Stimulated activated CD8-positive, alpha-beta memory T cell treated with anti-CD3 and anti-CD28 coated beads, Interleukin-12 subunit alpha, Interleukin-12 subunit beta, amount 100 ng/mL, for 4 hours (primary cell): ENCODE data around the gene SLCO3A1.
"Not testable (repeated sequence)": the region's sequence is repeated elsewhere in the genome, so short reads cannot be mapped to it uniquely, and the experiment has no call there.

Experiments
- DNase-seq: peaks from one replicate; pipeline ENCODE4 v3.0.0-alpha.2; 2020; ENCODE audit warnings: low read depth

The SLCO3A1 gene

DNA sequence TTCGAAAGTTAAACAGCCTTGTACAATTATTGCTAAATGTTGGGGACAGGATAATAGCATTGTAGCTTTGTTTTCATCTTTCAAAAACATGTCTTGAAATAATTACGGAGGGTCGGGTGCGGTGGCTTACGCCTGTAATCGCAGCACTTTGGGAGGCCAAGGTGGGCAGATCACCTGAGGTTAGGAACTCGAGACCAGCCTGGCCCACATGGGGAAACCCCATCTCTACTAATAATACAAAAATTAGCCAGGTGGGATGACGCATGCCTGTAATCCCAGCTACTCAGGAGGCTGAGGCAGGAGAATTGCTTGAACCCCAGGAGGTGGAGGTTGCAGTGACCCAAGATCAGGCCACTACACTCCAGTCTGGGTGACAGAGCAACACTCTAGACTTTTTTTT is 216.7 kb downstream of the SLCO3A1 start:
- not testable (repeated sequence) for DNase-seq

DNA sequence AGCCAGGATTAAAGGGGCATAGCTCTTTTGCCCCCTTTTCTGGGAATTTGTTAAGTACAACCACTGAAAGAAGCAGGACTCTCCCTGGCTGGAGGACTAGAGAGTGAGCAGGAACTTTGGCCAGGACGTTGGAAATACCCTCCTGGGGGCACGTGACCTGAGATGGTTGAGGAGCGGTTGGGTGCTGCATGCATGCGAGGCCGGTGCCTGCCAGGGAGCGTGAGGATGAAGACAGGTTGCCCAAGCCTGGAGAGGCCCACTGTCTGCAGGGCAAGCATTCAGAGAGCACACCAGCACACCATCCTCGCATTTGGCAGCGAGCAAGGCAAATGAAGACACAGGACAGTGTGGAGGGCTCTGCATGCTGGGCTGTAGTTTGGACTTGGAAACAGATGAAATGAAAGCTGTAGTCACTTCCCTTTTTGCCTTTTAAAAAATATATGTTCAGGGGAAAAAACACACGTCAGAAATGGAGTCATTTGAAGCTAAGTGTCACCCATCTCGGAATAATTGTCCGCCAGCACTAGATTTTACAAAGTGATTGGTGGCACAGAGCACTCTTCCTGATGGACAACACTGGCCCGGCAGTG is 217.6 kb downstream of the SLCO3A1 start:
- no peak for DNase-seq

DNA sequence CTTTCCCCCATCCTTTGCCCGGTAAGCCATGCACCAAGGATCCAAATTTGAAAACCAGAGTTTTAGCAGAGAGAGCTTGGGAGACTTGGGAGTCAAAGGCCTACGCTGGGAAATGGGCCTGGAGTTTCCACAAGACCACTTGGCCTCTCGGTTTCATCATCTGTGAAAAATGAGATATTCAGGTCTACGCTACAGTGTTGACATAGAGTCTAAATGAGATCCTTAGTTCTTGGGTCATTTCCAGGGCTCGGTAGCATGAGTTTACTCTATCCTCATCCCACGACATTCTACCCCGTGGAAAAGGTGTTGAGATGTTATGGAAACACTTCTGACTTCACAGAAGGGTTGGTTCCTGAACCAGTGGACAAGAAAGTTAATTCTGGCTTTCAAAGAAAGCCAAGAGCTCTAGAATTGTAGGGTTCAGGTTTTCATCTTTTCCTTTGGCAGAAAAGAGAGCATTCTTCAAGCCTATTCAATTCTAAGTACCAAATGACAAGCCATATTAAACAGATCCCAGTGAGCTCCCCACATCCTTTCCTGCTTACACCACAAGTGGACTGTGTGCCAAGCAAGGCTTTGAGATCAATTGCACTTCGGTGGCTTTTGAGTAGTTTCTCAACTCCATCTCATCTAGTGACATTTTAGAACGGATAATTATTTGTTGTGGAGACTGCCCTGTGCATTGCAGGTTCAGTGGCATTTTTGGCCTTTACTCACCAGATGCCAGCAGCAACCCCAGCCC is 219.7 kb downstream of the SLCO3A1 start:
- no peak for DNase-seq

DNA sequence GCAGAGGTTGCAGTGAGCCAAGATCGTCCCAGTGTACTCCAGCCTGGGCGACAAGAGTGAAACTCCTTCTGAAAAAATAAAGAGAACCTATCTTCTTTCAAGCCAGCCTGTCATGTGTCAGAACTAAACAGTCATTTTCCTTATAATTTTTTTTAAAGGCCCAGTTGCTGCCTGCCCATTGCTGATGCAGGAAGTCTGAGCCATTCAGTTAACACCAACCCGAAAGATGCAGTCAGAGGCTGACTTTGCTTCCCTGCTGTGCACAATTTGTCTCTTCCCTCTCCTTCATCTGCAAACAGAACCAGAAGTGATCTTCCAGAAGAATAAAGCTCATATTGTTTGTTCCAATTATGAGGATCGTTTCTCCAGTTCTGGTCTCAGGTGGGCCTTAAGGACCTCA is 220.6 kb downstream of the SLCO3A1 start:
- no peak for DNase-seq

DNA sequence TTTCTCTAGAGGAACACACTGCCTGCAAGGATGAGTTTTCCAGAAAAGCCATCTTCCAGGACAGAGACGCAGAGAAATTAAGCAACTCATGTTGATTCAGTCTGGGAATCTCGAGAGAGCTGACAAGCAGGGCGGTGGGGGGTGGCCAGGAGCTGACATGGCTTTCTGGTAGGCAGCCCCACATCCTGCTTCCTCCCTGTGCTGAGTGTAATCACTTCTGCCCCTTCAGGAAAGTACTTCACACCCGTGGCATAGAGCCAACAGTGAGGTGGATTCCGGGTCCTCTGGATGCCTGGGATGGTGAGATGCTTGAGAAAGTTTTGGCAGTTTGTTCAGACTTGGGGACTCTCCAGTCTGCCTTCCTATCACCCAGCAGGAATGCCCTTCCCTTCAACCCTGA is 221.1 kb downstream of the SLCO3A1 start:
- no peak for DNase-seq

DNA sequence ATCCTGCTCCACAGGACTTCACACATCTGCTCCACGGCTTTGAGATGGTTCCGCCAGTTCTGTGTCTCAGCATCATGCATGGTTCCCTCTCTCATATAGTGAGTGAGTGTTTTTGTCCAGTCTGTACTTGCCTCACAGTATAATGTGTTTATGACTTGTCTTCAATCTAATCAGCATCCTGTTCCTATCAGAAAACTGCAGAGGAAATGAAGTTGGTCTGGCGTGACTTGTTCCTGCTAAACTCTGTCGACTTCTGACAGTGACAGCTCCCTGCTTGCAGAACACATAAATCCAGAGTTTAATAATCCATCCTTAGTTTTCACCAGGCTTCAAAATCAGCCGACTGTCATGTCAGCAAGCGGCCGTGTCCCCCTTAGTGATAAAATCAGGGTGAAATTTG is 222.3 kb downstream of the SLCO3A1 start:
- DNase-seq = no peak

DNA sequence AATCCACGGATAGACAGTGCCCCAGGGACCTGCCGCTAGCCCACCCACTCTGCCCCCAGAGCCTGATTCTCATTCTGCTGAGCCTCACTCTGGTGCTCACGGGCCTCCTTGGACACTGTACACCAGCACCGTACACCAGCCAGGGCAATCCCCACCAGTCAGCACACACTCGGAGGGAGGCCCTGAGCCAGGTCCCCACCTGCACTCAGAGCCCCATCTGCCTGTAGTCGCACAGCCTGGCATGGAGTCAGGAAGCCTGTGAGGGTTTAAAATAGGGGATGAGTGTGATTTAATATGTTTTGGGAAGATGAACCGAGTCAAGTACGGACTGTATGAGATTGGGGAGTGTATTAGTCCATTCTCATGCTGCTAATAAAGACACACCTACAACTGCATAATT is 223.0 kb downstream of the SLCO3A1 start:
- no peak for DNase-seq

DNA sequence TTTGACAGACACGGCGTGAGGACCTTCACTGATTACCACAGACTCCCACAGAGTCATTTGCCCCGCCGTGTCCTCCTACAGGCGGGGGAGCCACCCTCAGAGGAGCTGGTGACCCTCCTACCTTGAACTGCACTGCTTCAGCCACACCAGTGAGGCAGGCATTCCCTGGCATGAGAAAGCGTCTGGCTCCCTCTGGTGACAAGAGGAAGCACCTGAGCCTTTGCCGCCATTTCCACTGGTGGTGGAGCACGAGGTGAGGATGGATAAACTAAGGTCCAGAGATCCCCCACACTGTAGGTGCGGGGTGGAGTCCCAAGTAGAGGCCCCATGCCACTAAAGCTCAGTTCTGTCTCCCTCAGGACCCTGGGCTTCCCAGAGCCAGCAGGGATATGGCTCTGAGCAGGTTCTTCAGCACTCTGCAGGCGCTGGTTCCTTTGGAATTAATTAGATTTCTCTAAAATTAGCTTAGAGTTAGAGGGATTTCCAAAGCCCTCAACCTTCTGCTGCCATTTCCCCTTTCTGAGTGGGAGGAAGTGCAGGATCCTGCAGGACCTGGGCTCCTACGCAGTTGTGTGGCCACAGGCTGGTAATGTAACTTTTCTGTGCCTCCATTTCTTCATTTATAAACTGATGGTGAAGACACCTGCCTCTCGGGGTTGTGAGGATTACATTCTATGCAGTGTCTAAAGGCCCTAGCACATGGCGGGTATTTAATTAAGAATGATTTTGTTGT is 224.0 kb downstream of the SLCO3A1 start:
- peak; percentile 17 for DNase-seq

DNA sequence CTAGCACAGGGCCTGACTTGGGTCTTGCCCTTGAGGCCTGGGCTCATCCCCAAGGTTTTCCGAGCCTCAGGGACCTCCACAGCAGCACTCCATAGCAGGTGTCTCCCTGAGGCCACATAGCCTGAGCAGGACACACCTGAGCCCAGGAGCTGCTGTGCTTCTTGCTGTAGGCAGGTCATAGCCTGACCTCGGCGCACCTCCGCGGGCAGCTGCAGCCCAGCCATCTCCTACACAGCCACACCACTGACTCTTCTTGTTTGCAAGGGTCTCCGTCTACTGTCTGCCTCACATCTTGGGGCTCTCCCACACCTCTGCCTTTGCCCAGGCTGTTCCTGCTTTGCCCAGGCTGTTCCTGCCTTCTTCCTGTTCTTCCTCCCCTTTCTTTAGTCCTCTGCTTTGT is 224.8 kb downstream of the SLCO3A1 start:
- no peak for DNase-seq

DNA sequence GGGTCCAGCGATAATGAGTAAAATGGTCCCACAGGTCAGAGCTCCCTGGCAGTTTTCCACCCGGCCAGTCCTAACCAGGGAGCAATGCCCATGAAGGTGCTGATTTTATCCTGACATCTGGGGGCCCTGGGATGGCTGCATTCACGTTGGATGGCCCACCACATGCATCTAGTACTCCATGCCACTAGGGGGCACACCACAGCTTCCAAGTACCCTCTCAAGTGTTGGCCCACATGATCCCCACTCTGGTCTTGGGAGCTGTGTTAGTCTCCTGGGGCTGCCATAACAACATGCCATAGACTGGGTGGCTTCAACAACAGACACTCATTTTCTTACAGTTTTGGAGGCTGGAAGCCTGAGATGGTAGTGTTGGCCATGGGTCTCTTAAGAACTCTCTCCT is 225.5 kb downstream of the SLCO3A1 start:
- no peak for DNase-seq

DNA sequence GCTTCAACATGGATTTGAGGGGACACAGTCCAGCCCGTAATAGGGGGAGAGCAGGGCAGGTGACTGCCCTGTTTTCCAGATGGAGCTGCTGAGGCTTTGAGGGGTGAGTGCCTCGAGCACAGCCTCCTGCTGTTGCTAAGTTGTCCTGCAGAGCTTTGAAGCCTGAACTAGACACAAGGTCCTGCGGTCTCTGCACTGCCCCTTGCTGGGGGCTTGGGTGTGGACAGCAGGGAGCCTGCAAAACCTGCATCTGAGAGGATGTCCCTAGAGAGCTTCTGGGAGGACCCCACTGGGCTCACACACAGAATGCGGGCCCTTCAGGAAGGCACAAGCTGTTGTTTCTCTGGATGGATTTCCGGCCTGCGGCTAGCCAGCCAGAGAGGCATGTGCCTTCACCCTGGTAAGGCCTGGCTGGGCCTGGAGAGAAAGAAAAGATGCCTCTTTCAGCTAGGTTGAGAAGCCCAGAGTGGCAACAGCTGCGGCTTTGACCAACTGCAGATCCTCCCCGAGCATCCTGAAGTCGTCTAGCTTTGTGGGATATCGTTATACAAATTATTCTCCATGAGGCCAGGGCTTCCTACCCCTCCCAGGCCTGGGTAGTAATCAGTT is 226.2 kb downstream of the SLCO3A1 start:
- DNase-seq = no peak

DNA sequence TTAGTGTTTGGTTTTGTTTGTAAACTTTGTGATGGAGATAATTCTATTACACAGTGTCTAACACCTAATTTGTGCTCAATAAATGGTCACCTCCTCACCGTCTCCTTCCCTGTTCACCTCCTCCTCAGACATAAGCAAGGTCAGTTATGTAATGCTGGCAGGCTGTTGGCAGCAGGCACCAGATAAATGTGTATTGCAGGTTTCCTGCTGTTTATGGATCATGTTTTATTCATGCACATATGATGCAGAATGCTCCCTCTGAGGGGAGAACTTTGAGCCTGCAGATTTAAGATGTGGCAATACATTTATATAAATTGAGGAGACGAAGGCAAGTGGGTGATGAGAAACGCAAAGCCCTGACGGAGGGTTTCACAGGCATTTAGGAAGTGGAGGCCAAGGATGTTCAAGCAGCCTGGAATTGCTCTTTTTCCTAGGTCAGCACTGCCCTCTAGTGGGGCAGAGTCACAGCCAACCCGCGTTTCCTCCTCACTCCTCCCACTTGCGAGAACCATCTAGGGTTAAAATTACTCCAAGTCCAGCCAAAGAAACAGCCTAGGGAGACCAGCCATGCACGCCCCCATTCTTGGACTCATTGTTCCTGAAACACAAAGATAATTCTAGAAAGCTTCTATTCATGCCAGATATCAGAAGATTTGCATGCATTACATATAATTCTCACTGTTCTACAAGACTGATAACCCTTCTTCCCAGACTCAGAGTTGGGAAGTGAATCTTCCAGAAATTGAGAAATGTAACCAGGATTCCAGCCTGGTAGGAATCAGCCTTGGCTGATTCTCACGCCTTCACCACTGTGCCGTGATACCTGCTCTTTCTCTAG is 228.7 kb downstream of the SLCO3A1 start:
- DNase-seq = peak; percentile 13

DNA sequence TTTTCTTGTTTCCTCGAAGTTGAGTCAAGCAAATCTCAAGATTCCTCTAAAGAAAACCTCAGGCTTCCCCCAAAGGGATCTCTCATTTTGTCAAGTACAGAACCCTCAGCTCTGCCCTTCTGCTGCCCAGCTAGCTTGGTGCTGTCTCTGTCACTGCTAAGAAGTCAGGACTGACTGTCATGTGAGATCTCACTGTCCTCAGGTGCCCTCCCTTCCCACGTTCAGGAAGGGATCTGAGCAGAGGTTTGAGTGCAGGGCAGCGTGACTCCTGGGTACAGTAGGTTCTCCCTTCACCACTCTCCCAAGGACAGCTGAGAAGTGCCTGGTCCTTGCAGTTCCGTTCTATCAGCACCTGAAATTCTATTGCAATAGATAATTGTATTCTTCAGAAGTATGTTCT is 229.7 kb downstream of the SLCO3A1 start:
- no peak for DNase-seq

DNA sequence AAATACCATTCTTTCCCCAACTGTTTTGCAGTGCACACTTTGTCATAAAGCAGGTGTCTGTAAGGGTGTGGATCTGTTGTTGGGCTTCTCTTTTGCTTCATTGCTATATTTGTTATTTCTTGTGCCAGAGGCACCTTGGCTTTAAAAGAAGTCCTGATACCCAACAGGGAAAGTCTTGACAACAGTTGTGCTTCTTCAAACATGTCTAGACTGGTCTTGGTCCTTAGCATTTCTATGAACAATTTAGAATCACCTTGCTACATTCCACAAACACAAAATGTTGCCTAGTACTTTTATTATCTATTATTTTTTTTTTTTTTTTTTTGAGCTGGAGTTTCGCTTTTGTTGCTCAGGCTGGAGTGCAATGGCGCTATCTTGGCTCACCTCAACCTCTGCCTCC is 233.7 kb downstream of the SLCO3A1 start:
- no peak for DNase-seq

DNA sequence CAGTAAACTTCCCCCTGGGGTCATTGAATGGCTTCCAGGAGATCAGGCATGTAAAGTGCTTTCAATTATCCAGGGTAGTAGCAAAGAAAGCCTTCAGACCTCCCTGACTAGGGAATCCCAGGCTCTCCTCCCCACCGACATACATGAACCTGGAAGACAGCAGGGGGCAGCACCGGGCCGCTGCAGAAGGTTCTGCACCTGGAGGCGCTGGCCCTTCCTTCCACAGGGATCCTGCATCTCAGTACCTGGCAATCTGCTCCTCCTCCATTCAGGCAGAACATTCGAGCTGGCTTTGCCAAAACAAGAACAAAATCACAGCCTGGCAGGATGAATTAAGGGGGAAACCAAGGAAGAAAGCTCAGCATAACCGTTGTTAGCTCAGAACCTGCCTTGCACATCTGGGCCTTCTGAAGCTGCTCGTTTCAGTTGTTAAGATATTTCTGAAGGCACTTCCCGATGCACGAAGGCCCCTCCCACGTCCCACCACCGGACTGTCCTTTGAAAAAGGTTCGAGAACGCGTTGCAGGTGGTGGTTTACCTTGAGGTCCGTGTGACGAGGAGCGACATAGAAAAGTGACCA is 237.7 kb downstream of the SLCO3A1 start:
- DNase-seq = no peak

DNA sequence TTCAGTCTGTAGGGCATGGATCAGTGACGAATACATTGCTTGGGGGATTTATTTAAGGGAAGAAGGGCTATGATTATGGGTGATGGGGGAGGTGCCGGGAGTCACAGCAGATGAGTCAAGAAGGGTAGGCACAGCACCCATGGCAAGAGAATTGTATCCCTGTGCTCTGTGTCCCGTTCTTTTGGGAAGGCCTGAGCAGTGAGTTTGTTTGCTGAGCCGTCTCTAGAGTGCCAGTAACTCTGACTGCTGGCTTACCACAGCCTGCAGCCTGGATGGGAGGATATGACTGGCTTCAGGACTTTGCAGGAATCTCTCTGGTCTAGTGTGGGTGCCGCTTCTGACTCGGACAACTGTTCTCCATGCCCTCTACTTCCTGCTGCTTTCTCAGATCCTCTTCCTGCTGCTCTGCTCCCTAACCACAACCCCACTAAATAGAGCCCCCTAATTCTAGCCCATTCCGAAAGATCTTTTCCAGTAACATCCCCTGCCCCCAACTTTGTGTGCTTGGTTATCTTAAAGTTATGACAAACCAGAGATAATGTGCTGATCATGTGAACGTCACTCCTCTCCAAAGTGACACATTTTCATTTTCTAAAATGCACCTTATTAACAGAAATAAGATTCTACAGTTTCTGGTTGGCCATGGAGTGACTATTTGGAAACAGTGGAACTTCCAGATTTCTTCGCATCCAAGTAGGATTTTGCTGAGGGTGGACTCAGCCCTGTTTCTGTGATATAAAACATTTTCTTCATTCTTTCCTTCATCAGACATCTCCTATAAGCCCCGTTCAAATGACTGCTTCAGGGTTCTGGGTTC is 239.0 kb downstream of the SLCO3A1 start:
- no peak for DNase-seq

DNA sequence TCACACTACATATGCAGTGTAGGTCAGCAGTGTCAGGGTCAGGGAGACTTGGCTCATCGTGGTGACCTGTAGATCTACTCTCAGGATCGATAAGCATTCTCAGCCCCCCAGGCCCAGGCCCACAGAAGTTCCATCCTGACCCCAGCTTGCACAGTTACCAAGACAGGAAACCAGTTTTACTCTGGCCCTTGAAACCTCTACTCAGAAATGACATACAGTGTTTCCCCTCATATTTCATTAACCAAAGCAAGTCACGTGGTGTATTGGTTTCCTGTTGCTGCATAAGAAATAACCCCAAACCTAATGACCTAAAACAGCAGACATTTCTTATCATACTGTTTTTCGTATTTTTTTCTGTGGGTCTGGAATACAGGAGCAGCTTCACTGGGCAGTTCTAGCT is 242.2 kb downstream of the SLCO3A1 start:
- DNase-seq = no peak

DNA sequence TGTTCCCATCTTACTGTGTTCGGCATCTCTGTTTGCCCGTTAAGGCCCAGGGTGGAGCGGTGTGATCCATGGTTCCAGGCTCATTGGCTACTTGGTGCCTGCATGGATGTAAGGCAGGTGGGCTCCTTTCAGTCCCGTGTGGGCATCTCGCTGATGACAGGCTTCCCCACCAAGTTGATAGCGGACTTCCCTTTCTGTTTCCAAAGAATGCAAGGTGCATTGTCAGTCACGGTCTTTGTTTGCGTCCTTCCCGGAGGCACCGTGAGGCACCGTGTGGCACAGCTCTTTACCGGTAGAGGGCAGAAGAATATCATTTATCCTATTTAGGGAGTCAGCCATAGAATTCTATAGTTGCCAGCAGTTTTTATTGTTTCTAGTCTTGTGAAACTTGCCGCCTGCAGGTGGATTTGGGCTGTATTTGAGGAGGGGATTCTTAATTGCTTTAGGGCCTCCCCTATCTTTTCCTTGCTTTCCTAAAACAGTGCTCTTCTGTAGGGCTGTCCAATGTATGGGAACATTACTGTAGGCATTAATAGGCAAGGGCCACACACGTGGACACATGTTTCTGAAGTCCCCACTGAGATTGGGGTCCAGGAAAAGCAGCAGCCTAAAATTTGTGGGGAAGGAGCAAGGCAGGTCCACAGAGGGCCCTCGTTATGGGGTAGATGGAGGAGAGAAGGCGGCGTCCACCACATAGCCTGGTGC is 244.1 kb downstream of the SLCO3A1 start:
- no peak for DNase-seq

DNA sequence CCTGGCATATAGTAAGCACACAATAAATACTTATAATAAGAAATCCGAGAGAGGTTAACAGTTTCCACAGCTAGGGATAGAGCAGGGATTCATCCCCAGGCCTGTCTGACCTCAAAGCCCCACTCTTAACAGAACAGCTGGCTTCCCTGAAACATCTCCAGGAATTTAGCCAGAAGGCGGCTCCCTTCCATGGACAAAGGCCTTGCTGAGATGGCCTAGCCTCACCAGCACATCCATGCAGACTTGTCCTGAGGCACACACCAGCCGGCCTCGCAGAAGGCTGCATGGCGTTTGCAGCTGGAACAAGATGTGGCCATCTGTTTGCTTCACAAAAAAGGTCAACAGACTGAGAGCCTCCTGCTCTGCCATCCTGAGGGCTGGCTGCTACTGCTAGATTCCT is 245.4 kb downstream of the SLCO3A1 start:
- DNase-seq = no peak

DNA sequence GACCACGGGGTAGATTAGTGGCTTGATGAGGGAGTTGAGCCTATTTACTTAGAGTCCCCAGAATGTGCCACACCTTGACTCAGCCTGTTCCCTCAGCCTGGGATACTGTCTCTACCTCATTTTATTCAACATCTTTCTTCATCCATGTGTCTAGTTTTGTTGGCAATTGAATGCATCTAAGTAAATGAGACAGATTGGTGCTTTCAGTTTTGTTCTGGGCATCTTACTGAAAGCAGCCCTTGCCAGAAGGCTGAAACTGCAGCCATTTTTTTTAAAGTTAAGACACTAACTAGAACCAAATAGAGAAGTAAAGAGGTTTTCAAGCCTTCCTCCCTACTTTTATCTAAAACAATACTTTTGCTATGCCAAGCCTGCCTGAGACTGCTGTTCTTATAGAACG is 246.8 kb downstream of the SLCO3A1 start:
- DNase-seq = no peak
